GM21786 (cell line): Measurements from ENCODE around the gene MYBL2.
A peak's percentile ranks its signal among the peaks of the same experiment; 100 is the strongest.

Experiments used
- ATAC-seq: cut with Tn5 transposase; IDR thresholded peaks from one replicate; pipeline ENCODE4 v1.9.1; 2021; ENCODE audit not compliant: unreplicated experiment

MYBL2 gene

GRCh38 chr20:43681991-43682410 is 15.1 kb downstream of the MYBL2 start:
- ATAC-seq = peak; percentile 90

- ATAC-seq = peak; percentile 32
These were observed 15.5 kb downstream of the MYBL2 start for GRCh38 chr20:43682446-43682845.

GRCh38 chr20:43686820-43687219 is 19.9 kb downstream of the MYBL2 start:
- ATAC-seq = no peak

GRCh38 chr20:43689165-43689564 is 22.3 kb downstream of the MYBL2 start:
- ATAC-seq = no peak

GRCh38 chr20:43690943-43691598 is 24.2 kb downstream of the MYBL2 start:
- ATAC-seq = no peak

- peak; percentile 62 for ATAC-seq
These were observed 25.1 kb downstream of the MYBL2 start for GRCh38 chr20:43691928-43692524.

- no peak for ATAC-seq
These were observed 27.8 kb downstream of the MYBL2 start for GRCh38 chr20:43694763-43695162.

- no peak for ATAC-seq
These were observed 28.7 kb downstream of the MYBL2 start for GRCh38 chr20:43695571-43695970.

GRCh38 chr20:43699941-43700565 is 33.1 kb downstream of the MYBL2 start:
- no peak for ATAC-seq

- ATAC-seq = no peak
These were observed 33.7 kb downstream of the MYBL2 start for GRCh38 chr20:43700627-43701026.

- no peak for ATAC-seq
These were observed 35.6 kb downstream of the MYBL2 start for GRCh38 chr20:43702502-43702901.

GRCh38 chr20:43710370-43711044 is 43.6 kb downstream of the MYBL2 start:
- peak; percentile 69 for ATAC-seq

- ATAC-seq = no peak
These were observed 44.3 kb downstream of the MYBL2 start for GRCh38 chr20:43711098-43711654.

GRCh38 chr20:43715044-43715443 is 48.1 kb downstream of the MYBL2 start:
- ATAC-seq = no peak

- ATAC-seq = no peak
These were observed 48.6 kb downstream of the MYBL2 start for GRCh38 chr20:43715511-43715910.

- no peak for ATAC-seq
These were observed 49.2 kb downstream of the MYBL2 start for GRCh38 chr20:43716123-43716522.

- ATAC-seq = no peak
These were observed 50.1 kb downstream of the MYBL2 start for GRCh38 chr20:43716757-43717615.

GRCh38 chr20:43717616-43717995 is 50.7 kb downstream of the MYBL2 start:
- ATAC-seq = no peak

GRCh38 chr20:43720007-43720406 is 53.1 kb downstream of the MYBL2 start:
- ATAC-seq = no peak

GRCh38 chr20:43721097-43721428 is 54.1 kb downstream of the MYBL2 start:
- ATAC-seq = no peak
